Esophagus (tissue), 2 donors: Measurements from ENCODE around the gene ORAI1. TPM values are rescaled to one million over a fixed set of nuclear protein-coding genes. Genes with fewer than 3 reads are reported as not detected.
"Not testable (repeated sequence)": the region's sequence is repeated elsewhere in the genome, so short reads cannot be mapped to it uniquely, and the experiment has no call there.

ENCODE experiments used
- H3K27ac ChIP-seq, 2 donors: one replicate each; pipeline ENCODE4 v1.5.1; 2013; ENCODE audit warnings: low read depth in 2 of 2, mild to moderate bottlenecking in 2 of 2, inconsistent platforms in 1 of 2, low read length in 1 of 2, moderate library complexity in 1 of 2
- H3K27me3 ChIP-seq, 2 donors: one replicate each; pipeline ENCODE4 v1.6.1; 2013; ENCODE audit warnings: low read length in 2 of 2, control low read depth in 1 of 2, mild to moderate bottlenecking in 1 of 2; ENCODE audit not compliant: insufficient read depth in 2 of 2, control insufficient read depth in 1 of 2
- H3K36me3 ChIP-seq, 2 donors: one replicate each; pipeline ENCODE4 v1.6.1; 2013; ENCODE audit warnings: low read length in 1 of 2; ENCODE audit not compliant: control insufficient read depth in 2 of 2, insufficient read depth in 2 of 2
- H3K4me1 ChIP-seq, 2 donors: one replicate each; pipeline ENCODE4 v1.6.1; 2013; ENCODE audit warnings: low read length in 1 of 2; ENCODE audit not compliant: control insufficient read depth in 2 of 2, insufficient read depth in 2 of 2
- H3K4me3 ChIP-seq, 2 donors: one replicate each; pipeline ENCODE4 v1.5.1; 2013; ENCODE audit warnings: low read length in 2 of 2, mild to moderate bottlenecking in 2 of 2, low read depth in 1 of 2, moderate library complexity in 1 of 2
- H3K9me3 ChIP-seq, 2 donors: one replicate each; pipeline ENCODE4 v1.6.1; 2013; ENCODE audit warnings: mild to moderate bottlenecking in 2 of 2, low read depth in 1 of 2, low read length in 1 of 2, moderate library complexity in 1 of 2; ENCODE audit not compliant: control insufficient read depth in 2 of 2, insufficient read depth in 1 of 2
- WGBS, 2 donors: extraction: QIAGEN DNeasy Blood & Tissue Kit; methylation state at CpG; one replicate each; pipeline ENCODE4 v1.1.7; 2013; 5-methylcytosine and 5-hydroxymethylcytosine counted together
- polyA plus RNA-seq, 2 donors: library from polyadenylated mRNA; stranded (reverse); fragments of 200-250 nt; gene quantifications; one replicate each; pipeline ENCODE4 v1.2.3, GENCODE V29; 2013
- donor health status: healthy with polysubstance abuse.
- donor health status: Bipolar disorder and iron deficiency.

ORAI1 gene
- polyA plus RNA-seq, 2 donors: 2.4 to 9.5 TPM

- peak overlapping the region; percentile 63 to 68 for H3K27ac ChIP-seq
- H3K4me1 ChIP-seq: peaks cover 3 to 5% of the 10 kb centered on the region in 2 donors
- H3K27me3 ChIP-seq: no peaks in the 10 kb centered on the region
- H3K4me3 ChIP-seq: no peak overlapping the region
- H3K36me3 ChIP-seq: no peaks in the 10 kb centered on the region
- no peaks in the 10 kb centered on the region for H3K9me3 ChIP-seq
- WGBS, 2 donors: 34 to 36% methylated on average over 17 of the region's 17 CpGs
Measured at GRCh38 chr12:121581686-121582429, 44.5 kb upstream of the ORAI1 start.

GRCh38 chr12:121582583-121583333 lies 43.6 kb upstream of the ORAI1 start:
- no peaks in the 10 kb centered on the region for H3K9me3 ChIP-seq
- H3K4me1 ChIP-seq: peaks cover 3 to 5% of the 10 kb centered on the region in 2 donors
- no peak overlapping the region for H3K4me3 ChIP-seq
- H3K27me3 ChIP-seq: no peaks in the 10 kb centered on the region
- WGBS, 2 donors: 58 to 59% methylated on average over 13 of the region's 13 CpGs
- no peaks in the 10 kb centered on the region for H3K36me3 ChIP-seq
- H3K27ac ChIP-seq: peak overlapping the region; percentile 38 to 50

GRCh38 chr12:121583334-121583661 lies 43.0 kb upstream of the ORAI1 start:
- not testable (repeated sequence) for H3K4me1 ChIP-seq, H3K9me3 ChIP-seq, H3K27ac ChIP-seq, H3K27me3 ChIP-seq, H3K36me3 ChIP-seq, H3K4me3 ChIP-seq
- WGBS, 2 donors: 83 to 87% methylated on average over 2 of the region's 2 CpGs

- H3K27ac ChIP-seq, H3K4me3 ChIP-seq, H3K4me1 ChIP-seq, H3K36me3 ChIP-seq, H3K27me3 ChIP-seq, H3K9me3 ChIP-seq: not testable (repeated sequence)
- WGBS, 2 donors: 97% methylated on average over 6 of the region's 6 CpGs
Measured at GRCh38 chr12:121584885-121585284, 41.4 kb upstream of the ORAI1 start.

- no peaks in the 10 kb centered on the region for H3K36me3 ChIP-seq
- H3K9me3 ChIP-seq: no peaks in the 10 kb centered on the region
- 23 to 28% methylated on average over 10 of the region's 10 CpGs for WGBS, 2 donors
- H3K27ac ChIP-seq: peak overlapping the region; percentile 77 to 93
- H3K27me3 ChIP-seq: no peaks in the 10 kb centered on the region
- H3K4me3 ChIP-seq: no peak overlapping the region
- no peaks in the 10 kb centered on the region for H3K4me1 ChIP-seq
Measured at GRCh38 chr12:121590476-121591143, 35.7 kb upstream of the ORAI1 start.

- H3K9me3 ChIP-seq: no peaks in the 10 kb centered on the region
- H3K4me3 ChIP-seq: no peak overlapping the region
- H3K27ac ChIP-seq: no peak overlapping the region
- no peaks in the 10 kb centered on the region for H3K4me1 ChIP-seq
- no peaks in the 10 kb centered on the region for H3K27me3 ChIP-seq
- 73 to 81% methylated on average over 4 of the region's 4 CpGs for WGBS, 2 donors
- no peaks in the 10 kb centered on the region for H3K36me3 ChIP-seq
Measured at GRCh38 chr12:121592320-121592719, 34.0 kb upstream of the ORAI1 start.

- Histone ChIP-seq H3K9me3 (no peaks in the 10 kb centered on the region), H3K36me3 (no peaks in the 10 kb centered on the region), H3K27me3 (no peaks in the 10 kb centered on the region), H3K4me3 (no peak overlapping the region), H3K4me1 (no peaks in the 10 kb centered on the region), H3K27ac (no peak overlapping the region)
- 92 to 94% methylated on average over 12 of the region's 12 CpGs for WGBS, 2 donors
Measured at GRCh38 chr12:121595520-121595919, 30.8 kb upstream of the ORAI1 start.

GRCh38 chr12:121596526-121596925 lies 29.8 kb upstream of the ORAI1 start:
- no peaks in the 10 kb centered on the region for H3K36me3 ChIP-seq
- H3K4me1 ChIP-seq: no peaks in the 10 kb centered on the region
- WGBS, 2 donors: 93 to 94% methylated on average over 5 of the region's 5 CpGs
- H3K9me3 ChIP-seq: no peaks in the 10 kb centered on the region
- H3K27ac ChIP-seq: no peak overlapping the region
- H3K4me3 ChIP-seq: no peak overlapping the region
- H3K27me3 ChIP-seq: no peaks in the 10 kb centered on the region

- 64 to 89% methylated on average over 6 of the region's 6 CpGs for WGBS, 2 donors
- no peak overlapping the region for H3K4me3 ChIP-seq
- H3K9me3 ChIP-seq: no peaks in the 10 kb centered on the region
- no peaks in the 10 kb centered on the region for H3K27me3 ChIP-seq
- H3K4me1 ChIP-seq: no peaks in the 10 kb centered on the region
- no peaks in the 10 kb centered on the region for H3K36me3 ChIP-seq
- no peak overlapping the region for H3K27ac ChIP-seq
Measured at GRCh38 chr12:121600702-121601336, 25.5 kb upstream of the ORAI1 start.
